Retinal pigment epithelial cell (primary cell): ENCODE measurements around the gene FTO.

Source experiments
- DNase-seq: peaks from one replicate; pipeline ENCODE4 v3.0.0-alpha.2; 2010; ENCODE audit warnings: low read depth
- H3K4me3 ChIP-seq: 2 replicates; pipeline ENCODE4 v1.5.1; 2011; ENCODE audit warnings: mild to moderate bottlenecking, low read length, control low read depth, moderate library complexity
- TF ChIP-seq, protein P1 (sequence below): conservative IDR thresholded peaks from 2 replicates; pipeline ENCODE4 v1.5.1; 2011; ENCODE audit warnings: low read depth, low read length, control low read depth, inconsistent platforms

Gene FTO

DNA sequence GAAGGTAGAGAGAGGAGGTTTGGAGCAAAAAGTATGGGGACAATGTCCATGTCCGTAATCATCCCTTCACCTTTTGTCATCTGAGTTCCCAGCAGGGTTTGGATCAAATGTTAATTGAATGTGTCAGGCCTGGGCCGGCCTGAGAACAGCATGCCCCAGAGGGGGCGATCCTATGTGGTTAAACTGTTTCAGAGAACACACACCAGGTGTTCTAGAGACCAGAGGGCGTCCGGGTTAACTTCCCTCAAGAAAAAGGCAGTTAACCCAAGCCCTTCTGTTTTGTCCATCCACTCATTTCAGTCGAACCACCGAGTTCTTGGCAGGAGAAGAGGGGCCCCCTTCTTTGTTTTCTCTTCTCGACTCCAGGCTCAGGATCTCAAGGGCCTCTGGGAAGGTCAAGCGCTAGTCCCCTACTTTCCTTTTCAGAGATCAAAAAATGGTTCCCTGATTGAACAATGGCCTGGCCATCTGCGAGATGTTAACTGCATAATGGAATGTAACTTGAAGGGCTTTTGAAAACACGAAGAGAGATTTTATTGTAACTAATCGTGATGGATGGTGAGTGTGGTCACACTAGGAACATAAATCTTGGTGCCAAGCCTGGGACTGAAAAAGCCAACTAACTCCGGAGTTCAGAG is 440.1 kb downstream of the FTO start:
- TF ChIP-seq, protein P1, sequence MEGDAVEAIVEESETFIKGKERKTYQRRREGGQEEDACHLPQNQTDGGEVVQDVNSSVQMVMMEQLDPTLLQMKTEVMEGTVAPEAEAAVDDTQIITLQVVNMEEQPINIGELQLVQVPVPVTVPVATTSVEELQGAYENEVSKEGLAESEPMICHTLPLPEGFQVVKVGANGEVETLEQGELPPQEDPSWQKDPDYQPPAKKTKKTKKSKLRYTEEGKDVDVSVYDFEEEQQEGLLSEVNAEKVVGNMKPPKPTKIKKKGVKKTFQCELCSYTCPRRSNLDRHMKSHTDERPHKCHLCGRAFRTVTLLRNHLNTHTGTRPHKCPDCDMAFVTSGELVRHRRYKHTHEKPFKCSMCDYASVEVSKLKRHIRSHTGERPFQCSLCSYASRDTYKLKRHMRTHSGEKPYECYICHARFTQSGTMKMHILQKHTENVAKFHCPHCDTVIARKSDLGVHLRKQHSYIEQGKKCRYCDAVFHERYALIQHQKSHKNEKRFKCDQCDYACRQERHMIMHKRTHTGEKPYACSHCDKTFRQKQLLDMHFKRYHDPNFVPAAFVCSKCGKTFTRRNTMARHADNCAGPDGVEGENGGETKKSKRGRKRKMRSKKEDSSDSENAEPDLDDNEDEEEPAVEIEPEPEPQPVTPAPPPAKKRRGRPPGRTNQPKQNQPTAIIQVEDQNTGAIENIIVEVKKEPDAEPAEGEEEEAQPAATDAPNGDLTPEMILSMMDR: no peak
- no peak overlapping the region for H3K4me3 ChIP-seq
- DNase-seq: no peak

DNA sequence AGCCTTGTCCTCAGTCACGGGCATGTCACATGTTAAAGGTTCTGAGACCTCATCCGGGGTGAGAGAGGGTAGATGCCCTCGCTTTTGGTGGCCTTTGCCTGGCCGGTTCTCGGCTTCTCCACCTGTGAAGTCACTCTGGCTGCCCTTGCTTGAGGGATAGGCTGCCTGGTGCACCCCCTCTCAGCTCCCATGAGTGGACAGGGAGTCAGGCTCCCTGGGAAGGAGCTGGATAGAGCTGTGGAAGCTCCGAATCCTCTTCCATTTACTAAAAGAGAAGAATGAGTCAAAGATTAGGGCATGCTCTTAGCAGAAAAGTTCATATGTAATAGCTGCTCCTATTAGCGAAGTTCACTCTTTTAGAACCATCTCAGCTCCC is 440.6 kb downstream of the FTO start:
- TF ChIP-seq, protein P1: no peak
- H3K4me3 ChIP-seq: no peak overlapping the region
- no peak for DNase-seq

DNA sequence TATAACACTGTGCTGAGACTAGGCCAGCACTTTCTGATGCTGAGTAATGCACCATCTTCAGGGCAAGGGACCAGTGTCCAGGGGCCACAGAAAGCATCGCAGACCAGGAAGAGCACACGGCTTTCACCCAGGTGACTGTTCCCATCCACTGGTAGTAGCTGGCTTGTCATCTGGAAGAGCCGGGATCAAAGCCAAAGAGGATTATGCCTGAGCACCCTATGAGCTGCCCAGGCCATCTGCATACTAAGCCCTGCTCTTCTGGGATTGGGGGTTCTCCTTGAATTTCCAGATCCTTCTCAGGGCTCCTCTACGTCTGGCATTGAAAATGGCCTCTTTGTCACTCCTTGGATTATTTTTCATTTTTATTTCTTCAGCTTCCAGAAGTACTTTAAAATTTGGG is 441.9 kb downstream of the FTO start:
- no peak for DNase-seq
- TF ChIP-seq, protein P1: no peak
- H3K4me3 ChIP-seq: no peak overlapping the region

DNA sequence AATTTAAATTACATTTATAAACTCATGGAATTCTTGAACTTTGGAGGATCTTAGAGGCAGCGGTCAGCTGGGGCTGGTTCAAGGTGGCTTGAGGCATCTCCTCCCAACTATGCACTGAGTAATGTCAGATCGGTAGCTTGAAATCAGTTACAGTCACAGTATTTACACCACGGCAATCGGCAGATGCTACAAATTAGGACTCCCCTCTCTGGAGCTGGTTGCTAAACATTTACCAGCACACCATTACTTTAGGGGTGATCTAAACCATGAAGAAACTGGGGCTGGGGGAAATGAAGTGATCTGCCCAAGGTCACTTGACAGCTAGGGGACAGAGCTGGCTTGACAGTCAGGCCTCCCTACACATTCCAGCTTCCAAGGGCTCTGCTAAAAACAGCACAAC is 445.0 kb downstream of the FTO start:
- TF ChIP-seq, protein P1: no peak
- no peak overlapping the region for H3K4me3 ChIP-seq
- DNase-seq: no peak

DNA sequence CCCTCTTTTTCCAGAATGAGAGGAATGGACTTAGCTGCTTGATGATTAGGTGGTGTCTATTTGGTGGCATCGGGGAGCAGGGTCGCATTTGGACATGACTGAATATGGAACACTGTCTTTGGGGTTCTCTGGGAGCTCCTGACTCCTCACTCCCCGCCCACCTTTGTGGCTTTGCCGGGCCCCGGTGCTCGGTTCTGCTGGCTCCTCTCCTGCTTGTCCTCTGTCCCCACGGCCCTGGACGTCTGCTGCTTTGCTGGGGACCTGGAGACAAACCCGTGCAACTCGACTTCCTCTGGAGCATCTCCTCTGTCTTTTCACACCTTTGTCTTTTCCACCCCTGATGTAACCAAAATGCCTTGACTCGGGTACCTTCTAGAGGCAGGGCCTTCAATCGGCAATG is 446.9 kb downstream of the FTO start:
- DNase-seq: no peak
- no peak overlapping the region for H3K4me3 ChIP-seq
- TF ChIP-seq, protein P1: no peak

DNA sequence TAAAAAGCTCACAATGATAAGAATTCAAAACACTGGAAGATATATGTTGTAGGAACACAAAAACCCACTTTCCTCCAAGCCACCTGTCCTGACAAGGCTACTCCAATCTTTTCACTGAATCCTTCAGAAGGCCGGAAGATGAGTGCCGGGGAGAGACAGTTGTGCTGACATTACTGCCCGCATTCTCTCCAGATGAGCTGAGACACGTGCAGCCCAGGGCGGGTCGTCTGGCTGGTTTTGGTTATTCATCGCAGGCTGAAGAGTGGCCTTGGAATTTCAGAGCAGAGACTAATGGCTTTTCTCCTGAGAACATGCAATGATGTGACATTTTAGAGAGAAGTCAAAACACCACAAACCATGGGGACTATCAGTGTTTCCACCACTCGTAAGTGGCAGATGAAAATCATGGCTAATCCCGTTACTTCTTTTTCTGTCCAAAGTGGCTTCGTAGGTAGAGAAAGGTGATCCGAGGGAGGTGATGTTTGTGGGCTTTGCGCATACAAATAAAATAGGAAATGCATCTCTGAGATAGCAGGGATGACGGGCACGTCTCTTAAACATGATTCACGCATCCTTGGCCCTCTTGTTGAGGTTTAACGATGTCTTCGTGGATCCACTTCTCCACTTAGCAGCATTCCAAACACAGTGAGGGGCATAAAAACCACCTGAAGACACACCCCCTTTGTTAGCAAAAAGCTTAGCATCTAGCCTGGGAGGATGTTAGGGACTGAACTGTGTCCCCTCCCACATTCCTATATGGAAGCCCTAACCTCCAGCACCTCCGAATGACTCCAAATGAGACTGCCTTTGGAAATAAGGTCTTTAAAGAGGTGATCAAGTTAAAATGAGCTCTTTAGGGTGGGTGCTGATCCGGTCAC is 448.6 kb downstream of the FTO start:
- TF ChIP-seq, protein P1: no peak
- DNase-seq: no peak
- H3K4me3 ChIP-seq: no peak overlapping the region
